Amniotic stem cell (primary cell): ENCODE data around the gene RAMP1.
"Not testable (repeated sequence)": the region's sequence is repeated elsewhere in the genome, so short reads cannot be mapped to it uniquely, and the experiment has no call there.

Source experiments
- DNase-seq: peaks from one replicate; lab custom pipeline; 2025; lab: John Stamatoyannopoulos, UW

Gene RAMP1

GRCh38 chr2:237859533-237860272 lies at the start of gene RAMP1:
Gene RAMP1 (plus strand): TSS chr2:237859623. CDS start chr2:237859676, 53 bp downstream.
- no peak for DNase-seq

GRCh38 chr2:237815637-237816036 lies 43.8 kb upstream of the RAMP1 start:
- no peak for DNase-seq

- DNase-seq, result no peak
Observed at GRCh38 chr2:237816531-237816930, 42.9 kb upstream of the RAMP1 start.

GRCh38 chr2:237818066-237818473 lies 41.4 kb upstream of the RAMP1 start:
- DNase-seq, result peak; percentile 37

GRCh38 chr2:237819231-237819630 lies 40.2 kb upstream of the RAMP1 start:
- DNase-seq, result no peak

- no peak for DNase-seq
Observed at GRCh38 chr2:237820421-237820820, 39.0 kb upstream of the RAMP1 start.

GRCh38 chr2:237823544-237823943 lies 35.9 kb upstream of the RAMP1 start:
- DNase-seq, result no peak

GRCh38 chr2:237824085-237824484 lies 35.3 kb upstream of the RAMP1 start:
- DNase-seq, result no peak

GRCh38 chr2:237827421-237827987 lies 31.9 kb upstream of the RAMP1 start:
- no peak for DNase-seq

GRCh38 chr2:237830522-237830921 lies 28.9 kb upstream of the RAMP1 start:
- DNase-seq, result no peak

- no peak for DNase-seq
Observed at GRCh38 chr2:237833546-237833945, 25.9 kb upstream of the RAMP1 start.

- DNase-seq, result no peak
Observed at GRCh38 chr2:237835372-237835771, 24.1 kb upstream of the RAMP1 start.

- DNase-seq, result no peak
Observed at GRCh38 chr2:237841051-237841450, 18.4 kb upstream of the RAMP1 start.

GRCh38 chr2:237848940-237849339 lies 10.5 kb upstream of the RAMP1 start:
- DNase-seq, result not testable (repeated sequence)

- no peak for DNase-seq
Observed at GRCh38 chr2:237854295-237854694, 5.1 kb upstream of the RAMP1 start.

GRCh38 chr2:237857791-237858190 lies 1.6 kb upstream of the RAMP1 start:
- DNase-seq, result no peak

GRCh38 chr2:237858294-237859081 lies 935 bp upstream of the RAMP1 start:
- peak; percentile 51 for DNase-seq

GRCh38 chr2:237859082-237859433 lies 365 bp upstream of the RAMP1 start:
- DNase-seq, result no peak

GRCh38 chr2:237860273-237860935 lies 981 bp downstream of the RAMP1 start:
- no peak for DNase-seq

GRCh38 chr2:237861875-237862527 lies 2.6 kb downstream of the RAMP1 start:
- no peak for DNase-seq

GRCh38 chr2:237862528-237862895 lies 3.1 kb downstream of the RAMP1 start:
- DNase-seq, result no peak

GRCh38 chr2:237863102-237863511 lies 3.7 kb downstream of the RAMP1 start:
- no peak for DNase-seq
